HEK293 (cell line): Measurements from ENCODE around the gene MBLAC1.
A peak's percentile ranks its signal among the peaks of the same experiment; 100 is the strongest.

Experiments used
- CTCF ChIA-PET: fragments of 350-600 bp; formaldehyde crosslinking; extraction: SDS; loops from one replicate; lab custom pipeline; 2021; ENCODE audit warnings: antibody characterized with exemption; lab: Yijun Ruan, JAX
- POLR2A ChIA-PET: fragments of 300-600 bp; formaldehyde crosslinking; extraction: SDS; loops from one replicate; lab custom pipeline; 2020; ENCODE audit warnings: antibody characterized with exemption, inconsistent platforms; lab: Yijun Ruan, JAX
- H3K27ac ChIP-seq: fragments of 200-500 bp; sonication (Bioruptor generic); 2 replicates; pipeline ENCODE4 v1.5.1; 2014; ENCODE audit warnings: low read depth, low read length, control low read depth, inconsistent platforms; ENCODE audit errors: extremely low read depth
- H3K36me3 ChIP-seq, 2 experiments: fragments of 200-500 bp in 1 of 2; sonication (Bioruptor generic) in 1 of 2; 1 replicate in 1 of 2; 2 replicates in 1 of 2; pipeline ENCODE4 v1.5.1; 2014 to 2017; ENCODE audit warnings: inconsistent platforms in 2 of 2, low read length in 2 of 2; ENCODE audit not compliant: control insufficient read depth in 2 of 2, insufficient read depth in 1 of 2
- H3K4me1 ChIP-seq: fragments of 200-500 bp; sonication (Bioruptor generic); 2 replicates; pipeline ENCODE4 v1.5.1; 2014; ENCODE audit warnings: mild to moderate bottlenecking, low read length, inconsistent platforms; ENCODE audit not compliant: control insufficient read depth, insufficient read depth
- H3K4me3 ChIP-seq: 2 replicates; pipeline ENCODE4 v1.5.1; 2011; ENCODE audit warnings: low read depth, mild to moderate bottlenecking, control low read depth, low read length, moderate library complexity
- H3K9me3 ChIP-seq: fragments of 200-500 bp; sonication (Bioruptor generic); 2 replicates; pipeline ENCODE4 v1.5.1; 2014; ENCODE audit warnings: low read depth, low read length, inconsistent platforms; ENCODE audit not compliant: control insufficient read depth, insufficient read depth
- BCL11A ChIP-seq: fragments of 450-650 bp; formaldehyde crosslinking; IDR thresholded peaks from 2 replicates; pipeline ENCODE4 v1.5.1; 2016; ENCODE audit warnings: low read depth, missing biosample characterization, missing genetic modification characterization
- INSM2 ChIP-seq: fragments of 450-650 bp; formaldehyde crosslinking; IDR thresholded peaks from 2 replicates; pipeline ENCODE4 v1.5.1; 2016; ENCODE audit warnings: missing biosample characterization, missing genetic modification characterization
- KLF16 ChIP-seq: fragments of 450-650 bp; formaldehyde crosslinking; IDR thresholded peaks from 2 replicates; pipeline ENCODE4 v1.5.1; 2017; ENCODE audit warnings: missing biosample characterization, missing genetic modification characterization
- KLF8 ChIP-seq: fragments of 450-650 bp; formaldehyde crosslinking; IDR thresholded peaks from 2 replicates; pipeline ENCODE4 v1.5.1; 2016; ENCODE audit warnings: missing biosample characterization, missing genetic modification characterization
- MZF1 ChIP-seq: fragments of 450-650 bp; formaldehyde crosslinking; IDR thresholded peaks from 2 replicates; pipeline ENCODE4 v1.5.1; 2017; ENCODE audit warnings: missing biosample characterization, missing genetic modification characterization, borderline replicate concordance
- SP7 ChIP-seq: fragments of 450-650 bp; formaldehyde crosslinking; IDR thresholded peaks from 2 replicates; pipeline ENCODE4 v1.5.1; 2016; ENCODE audit warnings: missing biosample characterization, missing genetic modification characterization
- ZBTB11 ChIP-seq: fragments of 450-650 bp; formaldehyde crosslinking; conservative IDR thresholded peaks from 2 replicates; pipeline ENCODE4 v1.5.1; 2016; ENCODE audit warnings: low read depth, missing biosample characterization, missing genetic modification characterization
- ZBTB48 ChIP-seq: fragments of 450-650 bp; formaldehyde crosslinking; IDR thresholded peaks from 2 replicates; pipeline ENCODE4 v1.5.1; 2016; ENCODE audit warnings: missing biosample characterization, missing genetic modification characterization
- ZFHX2 ChIP-seq: fragments of 450-650 bp; formaldehyde crosslinking; conservative IDR thresholded peaks from 2 replicates; pipeline ENCODE4 v1.5.1; 2016; ENCODE audit warnings: missing biosample characterization, missing genetic modification characterization
- ZNF114 ChIP-seq: fragments of 450-650 bp; formaldehyde crosslinking; IDR thresholded peaks from 2 replicates; pipeline ENCODE4 v1.5.0; 2017; ENCODE audit warnings: missing biosample characterization, missing genetic modification characterization
- ZNF133 ChIP-seq: fragments of 450-650 bp; formaldehyde crosslinking; IDR thresholded peaks from 2 replicates; pipeline ENCODE4 v1.5.1; 2016; ENCODE audit warnings: missing biosample characterization, missing genetic modification characterization
- ZNF175 ChIP-seq: fragments of 450-650 bp; formaldehyde crosslinking; IDR thresholded peaks from 2 replicates; pipeline ENCODE4 v1.5.1; 2016; ENCODE audit warnings: missing biosample characterization, missing genetic modification characterization
- ZNF221 ChIP-seq: fragments of 450-650 bp; formaldehyde crosslinking; IDR thresholded peaks from 2 replicates; pipeline ENCODE4 v1.5.1; 2017; ENCODE audit warnings: missing biosample characterization, missing genetic modification characterization, borderline replicate concordance
- ZNF558 ChIP-seq: fragments of 450-650 bp; formaldehyde crosslinking; IDR thresholded peaks from 2 replicates; pipeline ENCODE4 v1.5.1; 2016; ENCODE audit warnings: missing biosample characterization, missing genetic modification characterization
- ZNF654 ChIP-seq: fragments of 450-650 bp; formaldehyde crosslinking; IDR thresholded peaks from 2 replicates; pipeline ENCODE4 v1.5.1; 2016; ENCODE audit warnings: low read depth, missing biosample characterization, missing genetic modification characterization
- ZNF660 ChIP-seq: fragments of 450-650 bp; IDR thresholded peaks from 2 replicates; pipeline ENCODE4 v1.5.1; 2018; ENCODE audit warnings: missing biosample characterization, mild to moderate bottlenecking, missing genetic modification characterization
- ZNF701 ChIP-seq: fragments of 450-650 bp; formaldehyde crosslinking; IDR thresholded peaks from 2 replicates; pipeline ENCODE4 v1.5.1; 2016; ENCODE audit warnings: missing biosample characterization, missing genetic modification characterization
- ZNF768 ChIP-seq: fragments of 450-650 bp; formaldehyde crosslinking; IDR thresholded peaks from 2 replicates; pipeline ENCODE4 v1.5.1; 2018; ENCODE audit warnings: missing biosample characterization, mild to moderate bottlenecking, missing genetic modification characterization
- TF ChIP-seq, protein P1 (sequence below): fragments of 450-650 bp; formaldehyde crosslinking; IDR thresholded peaks from 2 replicates; pipeline ENCODE4 v1.5.1; 2016; ENCODE audit warnings: missing biosample characterization, missing genetic modification characterization
- TF ChIP-seq, protein P2 (sequence below): fragments of 450-650 bp; formaldehyde crosslinking; IDR thresholded peaks from 2 replicates; pipeline ENCODE4 v1.5.1; 2016; ENCODE audit warnings: missing biosample characterization, missing genetic modification characterization

Gene MBLAC1

GRCh38 chr7:100132697-100133151, 6.0 kb downstream of the MBLAC1 start (continued):
- TF ChIP-seq KLF16 (tag by site-specific recombination) (no peak; the same call in 1 of the 2 replicates), ZNF768 (tag by site-specific recombination) (no peak), ZNF654 (tag by site-specific recombination) (peak; percentile 99), ZNF660 (0 out of 2 replicates have a peak, but pooled peaks have one; percentile 44), ZBTB48 (tag by site-specific recombination) (peak; percentile 78), ZNF558 (no peak), ZBTB11 (tag by site-specific recombination) (no peak), ZFHX2 (tag by site-specific recombination) (no peak), SP7 (tag by site-specific recombination) (peak; percentile 56; the same call in 1 of the 2 replicates), BCL11A (tag by site-specific recombination) (0 out of 2 replicates have a peak, but pooled peaks have one; percentile 5), KLF8 (tag by site-specific recombination) (0 out of 2 replicates have a peak, but pooled peaks have one; percentile 41), ZNF114 (tag by site-specific recombination) (no peak)
- TF ChIP-seq, protein P1, sequence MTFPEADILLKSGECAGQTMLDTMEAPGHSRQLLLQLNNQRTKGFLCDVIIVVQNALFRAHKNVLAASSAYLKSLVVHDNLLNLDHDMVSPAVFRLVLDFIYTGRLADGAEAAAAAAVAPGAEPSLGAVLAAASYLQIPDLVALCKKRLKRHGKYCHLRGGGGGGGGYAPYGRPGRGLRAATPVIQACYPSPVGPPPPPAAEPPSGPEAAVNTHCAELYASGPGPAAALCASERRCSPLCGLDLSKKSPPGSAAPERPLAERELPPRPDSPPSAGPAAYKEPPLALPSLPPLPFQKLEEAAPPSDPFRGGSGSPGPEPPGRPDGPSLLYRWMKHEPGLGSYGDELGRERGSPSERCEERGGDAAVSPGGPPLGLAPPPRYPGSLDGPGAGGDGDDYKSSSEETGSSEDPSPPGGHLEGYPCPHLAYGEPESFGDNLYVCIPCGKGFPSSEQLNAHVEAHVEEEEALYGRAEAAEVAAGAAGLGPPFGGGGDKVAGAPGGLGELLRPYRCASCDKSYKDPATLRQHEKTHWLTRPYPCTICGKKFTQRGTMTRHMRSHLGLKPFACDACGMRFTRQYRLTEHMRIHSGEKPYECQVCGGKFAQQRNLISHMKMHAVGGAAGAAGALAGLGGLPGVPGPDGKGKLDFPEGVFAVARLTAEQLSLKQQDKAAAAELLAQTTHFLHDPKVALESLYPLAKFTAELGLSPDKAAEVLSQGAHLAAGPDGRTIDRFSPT (tag by site-specific recombination) = no peak
- TF ChIP-seq, protein P2, sequence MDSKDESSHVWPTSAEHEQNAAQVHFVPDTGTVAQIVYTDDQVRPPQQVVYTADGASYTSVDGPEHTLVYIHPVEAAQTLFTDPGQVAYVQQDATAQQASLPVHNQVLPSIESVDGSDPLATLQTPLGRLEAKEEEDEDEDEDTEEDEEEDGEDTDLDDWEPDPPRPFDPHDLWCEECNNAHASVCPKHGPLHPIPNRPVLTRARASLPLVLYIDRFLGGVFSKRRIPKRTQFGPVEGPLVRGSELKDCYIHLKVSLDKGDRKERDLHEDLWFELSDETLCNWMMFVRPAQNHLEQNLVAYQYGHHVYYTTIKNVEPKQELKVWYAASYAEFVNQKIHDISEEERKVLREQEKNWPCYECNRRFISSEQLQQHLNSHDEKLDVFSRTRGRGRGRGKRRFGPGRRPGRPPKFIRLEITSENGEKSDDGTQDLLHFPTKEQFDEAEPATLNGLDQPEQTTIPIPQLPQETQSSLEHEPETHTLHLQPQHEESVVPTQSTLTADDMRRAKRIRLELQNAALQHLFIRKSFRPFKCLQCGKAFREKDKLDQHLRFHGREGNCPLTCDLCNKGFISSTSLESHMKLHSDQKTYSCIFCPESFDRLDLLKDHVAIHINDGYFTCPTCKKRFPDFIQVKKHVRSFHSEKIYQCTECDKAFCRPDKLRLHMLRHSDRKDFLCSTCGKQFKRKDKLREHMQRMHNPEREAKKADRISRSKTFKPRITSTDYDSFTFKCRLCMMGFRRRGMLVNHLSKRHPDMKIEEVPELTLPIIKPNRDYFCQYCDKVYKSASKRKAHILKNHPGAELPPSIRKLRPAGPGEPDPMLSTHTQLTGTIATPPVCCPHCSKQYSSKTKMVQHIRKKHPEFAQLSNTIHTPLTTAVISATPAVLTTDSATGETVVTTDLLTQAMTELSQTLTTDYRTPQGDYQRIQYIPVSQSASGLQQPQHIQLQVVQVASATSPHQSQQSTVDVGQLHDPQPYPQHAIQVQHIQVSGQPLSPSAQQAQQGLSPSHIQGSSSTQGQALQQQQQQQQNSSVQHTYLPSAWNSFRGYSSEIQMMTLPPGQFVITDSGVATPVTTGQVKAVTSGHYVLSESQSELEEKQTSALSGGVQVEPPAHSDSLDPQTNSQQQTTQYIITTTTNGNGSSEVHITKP = peak; percentile 32; the same call in 1 of the 2 replicates

GRCh38 chr7:100137851-100138760, 11.3 kb downstream of the MBLAC1 start:
- no peaks in the 10 kb centered on the region for H3K4me1 ChIP-seq
- no peak overlapping the region for H3K27ac ChIP-seq
- H3K36me3 ChIP-seq = no peaks in the 10 kb centered on the region
- CTCF ChIA-PET = interaction anchor here (0.6 to 2.1 kb wide), 6 partner anchors 7 to 468 kb away, joined by 3 to 7 read pairs (median 4); no protein-coding TSS in a partner anchor
- POLR2A ChIA-PET = interaction anchor here (0.8 to 2.1 kb wide), 2 partner anchors 11 to 69 kb away, joined by 4 to 8 read pairs; partner anchors contain the start of gene LAMTOR4
- H3K4me3 ChIP-seq = no peak overlapping the region
- H3K9me3 ChIP-seq = no peaks in the 10 kb centered on the region
- no peak for TF ChIP-seq KLF16 (tag by site-specific recombination)
- TF ChIP-seq MZF1 = no peak
- TF ChIP-seq ZNF221 = no peak
- TF ChIP-seq ZNF701 = no peak
- no peak for TF ChIP-seq ZNF175 (tag by site-specific recombination)
- TF ChIP-seq INSM2 (tag by site-specific recombination) = no peak
- no peak for TF ChIP-seq ZNF133 (tag by site-specific recombination)
- TF ChIP-seq, protein P2 = no peak
